Measurements from ENCODE around the gene UTS2. TPM values are rescaled to one million over a fixed set of nuclear protein-coding genes. Genes with fewer than 3 reads are reported as not detected.

Gene UTS2
- total and polyA plus RNA-seq, 5 experiments from 2014 or later: 0.33 to 2.2 TPM; not detected in 3

GRCh38 chr1:7827126-7827955 is 25.5 kb downstream of the UTS2 start:
- POLR2A ChIA-PET: interaction anchor here (0.6 kb wide), 1 partner anchor 19 kb away, joined by 4 read pairs; no protein-coding TSS in a partner anchor
- Mint-ChIP-seq H3K4me3 (peak overlapping the region; percentile 73 to 96 (median 87)), H3K27ac (peak overlapping the region; percentile 63 to 96 (median 89)), H3K4me1 (peaks cover 0 to 23% (median 3%) of the 10 kb centered on the region in 4 donors), H3K36me3 (peaks cover 0 to 47% (median 11%) of the 10 kb centered on the region in 3 donors), H3K27me3 (no peaks in the 10 kb centered on the region), H3K9me3 (peaks cover 0 to 1% (median 0%) of the 10 kb centered on the region in 9 donors)
- ATAC-seq (peak; percentile 68 to 87), DNase-seq (peak in 9 of 10 donors; percentile 8 to 70 (median 29))

- ATAC-seq: no peak
- Mint-ChIP-seq H3K4me3 (peak overlapping the region in 9 of 10 donors; percentile 73 to 96 (median 88)), H3K36me3 (peaks cover 0 to 49% (median 11%) of the 10 kb centered on the region in 3 donors), H3K9me3 (peaks cover 0 to 1% (median 0%) of the 10 kb centered on the region in 9 donors), H3K4me1 (peaks cover 0 to 19% (median 3%) of the 10 kb centered on the region in 4 donors), H3K27ac (peak overlapping the region in 3 of 10 donors; percentile 66 to 95 (median 86)), H3K27me3 (no peaks in the 10 kb centered on the region)
- no peak for DNase-seq
- POLR2A ChIA-PET: interaction anchor here (0.6 kb wide), 1 partner anchor 20 kb away, joined by 4 read pairs; no protein-coding TSS in a partner anchor
These were observed 26.5 kb downstream of the UTS2 start for GRCh38 chr1:7826363-7826762.

- ATAC-seq (no peak), DNase-seq (no peak)
- Mint-ChIP-seq H3K36me3 (peaks cover 7 to 52% (median 11%) of the 10 kb centered on the region in 3 donors), H3K4me3 (no peak overlapping the region), H3K27me3 (no peaks in the 10 kb centered on the region), H3K27ac (no peak overlapping the region), H3K9me3 (peaks cover 0 to 1% (median 0%) of the 10 kb centered on the region in 9 donors), H3K4me1 (peaks cover 0 to 12% (median 3%) of the 10 kb centered on the region in 4 donors)
- POLR2A ChIA-PET: no interaction called here
These were observed 28.2 kb downstream of the UTS2 start for GRCh38 chr1:7824701-7825100.

- POLR2A ChIA-PET: no interaction called here
- DNase-seq: no peak
- Mint-ChIP-seq H3K4me1 (peaks cover 0 to under 1% (median 0%) of the 10 kb centered on the region in 4 donors), H3K9me3 (no peaks in the 10 kb centered on the region), H3K36me3 (peaks cover 5 to 43% (median 9%) of the 10 kb centered on the region in 3 donors), H3K27ac (no peak overlapping the region), H3K27me3 (no peaks in the 10 kb centered on the region), H3K4me3 (no peak overlapping the region)
- no peak for ATAC-seq
These were observed 31.6 kb downstream of the UTS2 start for GRCh38 chr1:7821282-7821681.

- Mint-ChIP-seq H3K27ac (no peak overlapping the region), H3K36me3 (peaks cover 22 to 42% (median 40%) of the 10 kb centered on the region in 3 donors), H3K4me3 (no peak overlapping the region), H3K4me1 (no peaks in the 10 kb centered on the region), H3K27me3 (no peaks in the 10 kb centered on the region), H3K9me3 (peaks cover 8 to 20% (median 15%) of the 10 kb centered on the region in 9 donors)
- POLR2A ChIA-PET: no interaction called here
- no peak for ATAC-seq
- no peak for DNase-seq
These were observed 39.0 kb downstream of the UTS2 start for GRCh38 chr1:7813677-7814373.

- no peak for ATAC-seq
These were observed 41.4 kb downstream of the UTS2 start for GRCh38 chr1:7811476-7811875.

GRCh38 chr1:7810395-7810794 is 42.5 kb downstream of the UTS2 start:
- peaks cover 8 to 20% (median 15%) of the 10 kb centered on the region in 9 donors for H3K9me3 Mint-ChIP-seq
- ATAC-seq (no peak), DNase-seq (no peak)
- H3K4me1 Mint-ChIP-seq: no peaks in the 10 kb centered on the region
- peaks cover 22 to 48% (median 43%) of the 10 kb centered on the region in 3 donors for H3K36me3 Mint-ChIP-seq
- H3K4me3 Mint-ChIP-seq: no peak overlapping the region
- H3K27me3 Mint-ChIP-seq: no peaks in the 10 kb centered on the region
- POLR2A ChIA-PET: no interaction called here
- H3K27ac Mint-ChIP-seq: peak overlapping the region in 1 of 10 donors; percentile 27

More at GRCh38 chr1:7811476-7811875, 41.4 kb downstream of the UTS2 start:
- Mint-ChIP-seq H3K4me1 (no peaks in the 10 kb centered on the region), H3K9me3 (peaks cover 8 to 20% (median 15%) of the 10 kb centered on the region in 9 donors), H3K4me3 (no peak overlapping the region), H3K36me3 (peaks cover 22 to 42% (median 39%) of the 10 kb centered on the region in 3 donors), H3K27me3 (no peaks in the 10 kb centered on the region), H3K27ac (no peak overlapping the region)
- POLR2A ChIA-PET: no interaction called here
- no peak for DNase-seq

- H3K36me3 Mint-ChIP-seq: peaks cover 22 to 53% (median 49%) of the 10 kb centered on the region in 3 donors
- peaks cover 8 to 18% (median 15%) of the 10 kb centered on the region in 9 donors for H3K9me3 Mint-ChIP-seq
- no peak overlapping the region for H3K27ac Mint-ChIP-seq
- DNase-seq (no peak), ATAC-seq (no peak)
- H3K27me3 Mint-ChIP-seq: no peaks in the 10 kb centered on the region
- no peaks in the 10 kb centered on the region for H3K4me1 Mint-ChIP-seq
- H3K4me3 Mint-ChIP-seq: no peak overlapping the region
- POLR2A ChIA-PET: no interaction called here
These were observed 43.1 kb downstream of the UTS2 start for GRCh38 chr1:7809742-7810141.

GRCh38 chr1:7808253-7808844 is 44.5 kb downstream of the UTS2 start:
- H3K4me3 Mint-ChIP-seq: no peak overlapping the region
- H3K4me1 Mint-ChIP-seq: no peaks in the 10 kb centered on the region
- POLR2A ChIA-PET: no interaction called here
- no peaks in the 10 kb centered on the region for H3K27me3 Mint-ChIP-seq
- H3K36me3 Mint-ChIP-seq: peaks cover 12 to 48% (median 45%) of the 10 kb centered on the region in 3 donors
- H3K9me3 Mint-ChIP-seq: peaks cover 4 to 11% (median 6%) of the 10 kb centered on the region in 9 donors
- DNase-seq (peak in 1 of 10 donors; percentile 16), ATAC-seq (no peak)
- H3K27ac Mint-ChIP-seq: no peak overlapping the region

GRCh38 chr1:7805460-7805859 is 47.4 kb downstream of the UTS2 start:
- H3K9me3 Mint-ChIP-seq: no peaks in the 10 kb centered on the region
- H3K4me1 Mint-ChIP-seq: no peaks in the 10 kb centered on the region
- H3K27me3 Mint-ChIP-seq: no peaks in the 10 kb centered on the region
- no peak overlapping the region for H3K4me3 Mint-ChIP-seq
- no peak for DNase-seq
- POLR2A ChIA-PET: no interaction called here
- no peak for ATAC-seq
- H3K36me3 Mint-ChIP-seq: peaks cover 0 to 35% (median 31%) of the 10 kb centered on the region in 3 donors
- no peak overlapping the region for H3K27ac Mint-ChIP-seq
